Muscle of leg (tissue), 11 donors: ENCODE data around the gene TTLL5. TPM values are rescaled to one million over a fixed set of nuclear protein-coding genes. Genes with fewer than 3 reads are reported as not detected.
"Not testable (repeated sequence)": the region's sequence is repeated elsewhere in the genome, so short reads cannot be mapped to it uniquely, and the experiment has no call there.

Experiments
- DNase-seq: peaks from one replicate; pipeline ENCODE4 v3.0.0; 2013
- H3K27ac ChIP-seq: one replicate; pipeline ENCODE4 v1.5.1; 2013; ENCODE audit warnings: mild to moderate bottlenecking, low read length, control low read depth
- H3K27me3 ChIP-seq: one replicate; pipeline ENCODE4 v1.6.1; 2013; ENCODE audit warnings: low read length; ENCODE audit not compliant: control insufficient read depth, insufficient read depth
- H3K36me3 ChIP-seq: one replicate; pipeline ENCODE4 v1.6.1; 2013; ENCODE audit warnings: low read length; ENCODE audit not compliant: control insufficient read depth, insufficient read depth
- H3K4me1 ChIP-seq: one replicate; pipeline ENCODE4 v1.6.1; 2013; ENCODE audit warnings: low read length; ENCODE audit not compliant: control insufficient read depth, insufficient read depth
- H3K4me3 ChIP-seq: one replicate; pipeline ENCODE4 v1.5.1; 2013; ENCODE audit warnings: low read length, control low read depth
- H3K9me3 ChIP-seq: replicated peaks from 2 replicates; pipeline ENCODE4 v1.6.1; 2013; ENCODE audit warnings: low read depth, low read length; ENCODE audit not compliant: control insufficient read depth
- WGBS: methylation state at CpG from one replicate; pipeline ENCODE4 v1.1.5; 2013; ENCODE audit warnings: missing lambda C conversion rate; ENCODE audit not compliant: insufficient coverage; 5-methylcytosine and 5-hydroxymethylcytosine counted together
- polyA plus RNA-seq, 8 donors: library from polyadenylated mRNA; unstranded; fragments of 120-200 nt; gene quantifications; one replicate each; pipeline versions ENCODE4 v1.2.1 to v1.2.3, GENCODE V29; 2013; ENCODE audit warnings: inconsistent platforms in 1 of 8, low replicate concordance in 1 of 8; ENCODE audit not compliant: insufficient read length in 8 of 8, insufficient read depth in 1 of 8
- total RNA-seq: library from RNA; stranded (reverse); fragments of 120-200 nt; gene quantifications from one replicate; pipeline ENCODE4 v1.2.4, GENCODE V29; 2013

TTLL5 gene
- total and polyA plus RNA-seq, 9 donors = 12.0 to 21.1 (median 15.2) TPM

DNA sequence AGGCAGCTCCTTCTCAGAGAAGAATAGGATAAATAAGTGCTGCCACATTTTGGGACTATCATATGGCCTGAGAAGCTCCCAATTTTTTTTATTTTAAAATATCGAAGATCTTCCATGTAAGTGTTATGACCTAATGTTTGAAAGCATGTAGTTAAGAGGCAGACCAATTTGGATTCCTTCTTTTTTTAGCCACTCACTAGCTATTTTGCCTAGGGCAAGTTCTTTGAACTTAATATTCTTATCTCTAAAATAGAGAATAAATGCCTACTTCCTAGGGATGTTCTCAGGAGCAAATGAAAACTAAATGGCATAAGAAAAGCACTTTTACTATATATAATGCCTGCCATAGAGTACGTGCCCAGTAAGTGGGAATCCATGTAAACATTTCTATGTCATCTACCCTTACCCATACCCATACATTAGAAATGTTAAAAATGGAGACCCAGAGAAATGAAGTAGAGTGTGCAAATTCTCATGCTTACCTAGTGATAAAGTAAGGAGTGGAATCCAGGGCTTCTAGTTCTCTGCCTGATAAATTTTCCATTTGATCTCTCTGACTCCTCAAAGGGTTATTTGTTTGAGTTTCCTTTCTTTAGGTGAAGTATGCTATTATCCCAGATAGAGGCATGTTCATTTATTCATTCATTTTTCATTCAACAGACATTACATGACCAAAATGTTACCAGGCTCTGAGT is 172.4 kb downstream of the TTLL5 start:
- Histone ChIP-seq H3K36me3 (peaks cover 2% of the 10 kb centered on the region), H3K27ac (no peak overlapping the region), H3K9me3 (no peaks in the 10 kb centered on the region), H3K4me3 (no peak overlapping the region), H3K27me3 (no peaks in the 10 kb centered on the region), H3K4me1 (peaks cover 11% of the 10 kb centered on the region)
- no peak for DNase-seq
- WGBS = no CpG with 5 or more reads among the region's 2 CpGs

GRCh38 chr14:75835156-75835725 is 174.2 kb downstream of the TTLL5 start:
- Histone ChIP-seq H3K27ac (no peak overlapping the region), H3K9me3 (no peaks in the 10 kb centered on the region), H3K36me3 (peaks cover 7% of the 10 kb centered on the region), H3K4me3 (no peak overlapping the region), H3K4me1 (peaks cover 11% of the 10 kb centered on the region), H3K27me3 (no peaks in the 10 kb centered on the region)
- DNase-seq = no peak

DNA sequence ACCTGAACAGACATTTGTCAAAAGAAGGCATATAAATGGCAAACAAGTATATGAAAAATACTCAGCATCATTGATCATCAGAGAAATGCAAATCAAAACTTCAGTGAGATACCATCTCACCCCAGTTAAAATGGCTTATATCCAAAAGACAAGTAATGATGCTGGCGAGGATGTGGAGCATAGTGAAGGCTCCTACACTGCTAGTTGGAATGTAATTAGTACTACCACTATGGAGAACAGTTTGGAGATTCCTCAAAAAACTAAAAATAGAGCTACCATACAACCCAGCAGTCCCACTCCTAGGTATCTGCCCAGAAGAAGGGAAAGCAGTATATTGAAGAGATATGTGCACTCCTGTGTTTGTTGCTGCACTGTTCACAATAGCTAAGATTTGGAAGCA is 174.7 kb downstream of the TTLL5 start:
- H3K27me3 ChIP-seq = no peaks in the 10 kb centered on the region
- H3K4me1 ChIP-seq = peaks cover 11% of the 10 kb centered on the region
- no peak for DNase-seq
- H3K27ac ChIP-seq = no peak overlapping the region
- H3K9me3 ChIP-seq = no peaks in the 10 kb centered on the region
- peaks cover 7% of the 10 kb centered on the region for H3K36me3 ChIP-seq
- no peak overlapping the region for H3K4me3 ChIP-seq
- no CpG with 5 or more reads among the region's 1 CpG for WGBS

DNA sequence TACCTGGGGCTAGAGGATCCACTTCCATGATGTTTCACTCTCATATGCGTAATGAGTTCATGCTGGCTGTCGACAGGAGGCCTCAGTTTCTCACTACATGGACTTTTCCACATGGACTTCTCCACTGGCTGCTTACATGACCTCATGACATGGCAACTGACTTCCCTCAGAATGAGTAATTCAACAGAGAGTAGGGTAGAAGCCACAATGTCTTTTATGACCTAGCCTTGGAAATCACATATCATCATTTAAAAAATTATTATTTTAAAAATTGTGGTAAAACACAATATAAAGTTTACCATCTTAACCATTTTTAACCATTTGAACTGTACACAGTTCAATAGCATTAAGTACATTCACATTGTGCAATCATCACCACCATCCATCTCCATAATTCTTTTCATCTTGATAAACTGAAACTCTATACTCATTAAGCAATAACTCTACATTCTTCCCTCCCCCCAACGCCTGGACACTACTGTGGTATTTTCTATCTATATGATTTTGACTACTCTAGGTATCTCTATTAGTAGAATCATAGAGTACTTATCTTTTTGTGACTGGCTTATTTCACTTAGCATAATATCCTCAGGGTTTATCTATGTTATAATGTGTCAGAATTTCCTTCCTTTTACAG is 176.2 kb downstream of the TTLL5 start:
- 100% methylated on average over 2 of the region's 3 CpGs for WGBS

DNA sequence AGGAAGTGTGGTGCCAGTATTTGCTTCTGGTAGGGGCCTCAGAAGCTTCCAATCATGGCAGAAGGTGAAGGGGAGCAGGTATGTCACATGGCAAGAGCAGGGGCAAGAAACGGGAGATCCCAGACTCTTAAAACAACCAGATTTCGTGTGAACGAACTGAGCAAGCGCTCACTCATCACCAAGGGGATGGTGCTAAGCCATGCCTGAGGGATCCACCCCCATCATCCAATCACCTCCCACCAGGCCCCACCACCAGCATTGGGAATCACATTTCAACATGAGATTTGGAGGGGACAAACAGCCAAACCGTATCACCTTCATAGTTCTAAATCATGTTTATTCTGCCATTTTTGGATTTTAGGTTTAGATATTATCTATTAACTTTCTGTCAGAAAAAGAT is 179.9 kb downstream of the TTLL5 start:
- Histone ChIP-seq H3K27ac (no peak overlapping the region), H3K4me3 (no peak overlapping the region), H3K27me3 (no peaks in the 10 kb centered on the region), H3K4me1 (no peaks in the 10 kb centered on the region), H3K36me3 (peaks cover 7% of the 10 kb centered on the region), H3K9me3 (no peaks in the 10 kb centered on the region)
- 77% methylated on average over 3 of the region's 5 CpGs for WGBS
- DNase-seq = no peak

More for the DNA sequence above, 176.2 kb downstream of the TTLL5 start:
- Histone ChIP-seq H3K9me3 (no peaks in the 10 kb centered on the region), H3K36me3 (peaks cover 7% of the 10 kb centered on the region), H3K27me3 (no peaks in the 10 kb centered on the region), H3K4me1 (peaks cover 4% of the 10 kb centered on the region), H3K4me3 (no peak overlapping the region), H3K27ac (no peak overlapping the region)
- no peak for DNase-seq

DNA sequence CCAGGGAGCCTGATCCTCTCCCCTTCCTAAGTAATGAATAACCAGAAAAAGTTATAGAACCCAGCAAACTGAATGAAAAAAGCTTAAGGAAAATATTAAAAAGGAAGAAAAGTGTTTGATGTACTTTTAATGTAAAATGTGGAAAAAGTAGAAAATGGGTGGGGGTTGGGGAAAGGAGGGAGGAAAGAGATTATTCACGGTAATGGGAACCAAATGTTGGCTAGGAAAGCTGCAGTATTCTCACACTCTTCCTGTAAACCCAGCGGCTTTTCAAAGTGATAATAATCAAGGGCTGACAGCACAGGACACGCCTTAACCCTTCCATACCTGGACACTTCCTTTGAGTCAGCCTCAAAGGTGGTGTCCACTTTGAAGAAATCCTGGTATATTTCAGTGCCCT is 181.5 kb downstream of the TTLL5 start:
- H3K27ac ChIP-seq = peak overlapping the region; percentile 62
- no peaks in the 10 kb centered on the region for H3K4me1 ChIP-seq
- H3K9me3 ChIP-seq = no peaks in the 10 kb centered on the region
- H3K36me3 ChIP-seq = peaks cover 5% of the 10 kb centered on the region
- peak; percentile 76 for DNase-seq
- WGBS = 0% methylated on average over 1 of the region's 3 CpGs
- no peak overlapping the region for H3K4me3 ChIP-seq
- H3K27me3 ChIP-seq = no peaks in the 10 kb centered on the region

DNA sequence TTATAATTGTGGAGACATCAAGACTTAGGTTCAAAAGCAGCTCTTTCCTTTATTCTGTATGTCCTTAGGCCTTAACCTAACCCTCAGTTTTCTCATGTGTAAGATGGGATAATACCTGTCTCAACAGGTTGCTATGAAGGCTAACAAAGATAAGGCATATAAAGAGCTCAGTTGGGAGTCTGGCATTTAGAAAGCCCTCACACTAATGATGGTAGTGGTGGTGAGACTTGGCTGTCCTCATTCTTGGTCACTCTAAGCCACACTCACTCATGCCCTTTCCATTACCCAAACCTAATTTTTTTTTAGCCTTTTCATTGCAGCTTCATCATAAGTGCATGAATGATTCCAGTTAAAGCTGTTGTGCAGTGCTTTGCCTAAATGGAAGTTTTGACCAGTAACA is 183.4 kb downstream of the TTLL5 start:
- H3K4me1 ChIP-seq = no peaks in the 10 kb centered on the region
- no peaks in the 10 kb centered on the region for H3K36me3 ChIP-seq
- H3K27ac ChIP-seq = no peak overlapping the region
- no peak for DNase-seq
- H3K9me3 ChIP-seq = no peaks in the 10 kb centered on the region
- no peak overlapping the region for H3K4me3 ChIP-seq
- H3K27me3 ChIP-seq = no peaks in the 10 kb centered on the region

GRCh38 chr14:75845136-75845804 is 184.2 kb downstream of the TTLL5 start:
- Histone ChIP-seq H3K4me3 (no peak overlapping the region), H3K9me3 (no peaks in the 10 kb centered on the region), H3K4me1 (no peaks in the 10 kb centered on the region), H3K36me3 (no peaks in the 10 kb centered on the region), H3K27ac (no peak overlapping the region), H3K27me3 (no peaks in the 10 kb centered on the region)
- no peak for DNase-seq
- 90% methylated on average over 2 of the region's 4 CpGs for WGBS

- H3K27ac ChIP-seq, H3K36me3 ChIP-seq, H3K4me1 ChIP-seq, H3K9me3 ChIP-seq, H3K27me3 ChIP-seq, H3K4me3 ChIP-seq, DNase-seq: not testable (repeated sequence)
- WGBS = no CpG with 5 or more reads among the region's 5 CpGs
Observed at GRCh38 chr14:75846694-75847093, 185.6 kb downstream of the TTLL5 start.

DNA sequence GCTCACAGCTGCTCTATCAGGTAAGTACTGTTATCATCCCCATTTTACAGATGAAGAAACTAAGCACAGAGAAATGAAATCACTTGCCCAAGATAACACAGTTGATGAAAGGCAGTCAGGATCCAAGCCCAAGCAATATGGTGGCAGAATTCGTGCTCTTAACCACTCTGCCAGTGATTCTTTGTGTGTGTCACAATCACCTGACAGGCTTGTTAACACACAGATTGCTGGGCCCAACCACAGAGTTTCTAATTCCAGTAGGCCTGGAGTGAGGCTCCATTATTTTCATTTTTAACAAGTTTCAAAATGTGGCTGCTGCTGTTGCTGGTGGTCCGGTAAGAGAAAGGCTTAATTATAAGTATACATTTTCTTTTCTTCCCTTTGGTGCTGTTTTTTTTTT is 186.5 kb downstream of the TTLL5 start:
- 100% methylated on average over 1 of the region's 2 CpGs for WGBS
- H3K27ac ChIP-seq = no peak overlapping the region
- H3K36me3 ChIP-seq = no peaks in the 10 kb centered on the region
- H3K27me3 ChIP-seq = no peaks in the 10 kb centered on the region
- no peaks in the 10 kb centered on the region for H3K9me3 ChIP-seq
- H3K4me3 ChIP-seq = no peak overlapping the region
- DNase-seq = no peak
- H3K4me1 ChIP-seq = no peaks in the 10 kb centered on the region
